ENCODE measurements around the gene GOLGA6D. TPM values are rescaled to one million over a fixed set of nuclear protein-coding genes. Genes with fewer than 3 reads are reported as not detected.
"Not testable (repeated sequence)": the region's sequence is repeated elsewhere in the genome, so short reads cannot be mapped to it uniquely, and the experiment has no call there.

GOLGA6D gene, protein sequence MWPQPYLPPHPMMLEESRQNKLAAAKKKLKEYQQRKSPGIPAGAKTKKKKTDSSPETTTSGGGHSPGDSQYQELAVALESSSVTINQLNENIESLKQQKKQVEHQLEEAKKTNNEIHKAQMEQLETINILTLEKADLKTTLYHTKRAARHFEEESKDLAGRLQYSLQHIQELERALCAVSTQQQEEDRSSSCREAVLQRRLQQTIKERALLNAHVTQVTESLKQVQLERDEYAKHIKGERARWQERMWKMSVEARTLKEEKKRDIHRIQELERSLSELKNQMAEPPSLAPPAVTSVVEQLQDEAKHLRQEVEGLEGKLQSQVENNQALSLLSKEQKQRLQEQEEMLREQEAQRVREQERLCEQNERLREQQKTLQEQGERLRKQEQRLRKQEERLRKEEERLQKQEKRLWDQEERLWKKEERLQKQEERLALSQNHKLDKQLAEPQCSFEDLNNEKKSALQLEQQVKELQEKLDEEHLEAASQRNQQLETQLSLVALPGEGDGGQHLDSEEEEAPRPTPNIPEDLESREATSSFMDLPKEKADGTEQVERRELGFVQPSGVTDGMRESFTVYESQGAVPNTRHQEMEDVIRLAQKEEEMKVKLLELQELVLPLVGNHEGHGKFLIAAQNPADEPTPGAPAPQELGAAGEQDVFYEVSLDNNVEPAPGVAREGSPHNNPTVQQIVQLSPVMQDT
- total RNA-seq (2021; ENCODE audit: unreplicated experiment) (0.12 TPM), Bru-seq, nascent RNA (percentile 6 among the genes with signal in this experiment), BruChase-seq, experiment 1, labeled RNA remaining after a 6-hour chase (percentile 14 among the genes with signal in this experiment), BruChase-seq, experiment 2, labeled RNA remaining after a 2-hour chase (percentile 1 among the genes with signal in this experiment)
- 0.03 TPM in 1 of 2 replicates, not detected in the other for polyA plus RNA-seq (2012)
- long read RNA-seq: 0 reads

DNA sequence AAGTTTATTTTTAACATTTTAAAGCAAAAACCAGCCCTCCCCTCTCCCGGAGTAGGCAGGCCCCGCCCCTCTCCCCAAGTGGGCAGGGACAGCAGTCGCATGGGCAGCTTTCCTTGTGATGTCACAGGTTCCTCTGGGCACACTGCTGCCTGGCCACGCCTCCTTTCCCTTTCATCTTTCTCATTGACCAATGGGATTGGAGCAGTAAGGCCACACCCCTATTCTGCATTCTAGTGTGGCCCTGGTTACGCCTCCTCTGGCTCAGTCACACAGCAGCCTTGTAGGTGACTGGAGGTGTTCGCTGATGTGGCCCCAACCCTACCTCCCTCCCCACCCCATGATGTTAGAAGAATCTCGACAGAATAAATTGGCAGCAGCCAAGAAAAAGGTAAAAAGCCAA, at the start of gene GOLGA6D:
Gene GOLGA6D, plus strand, starts transcription at position 264 of the 400 bp plus-strand sequence. Its CDS starts 41 bp downstream, at position 305.
- H3K9ac ChIP-seq (ENCODE audit: low read length); H3K9me3 ChIP-seq (ENCODE audit: control insufficient read depth in 1 of 2, insufficient read depth in 1 of 2, low read depth in 1 of 2, low read length in 2 of 2); H3K4me1 ChIP-seq (ENCODE audit: control insufficient read depth in 1 of 2, insufficient read depth in 2 of 2, low read length in 2 of 2); H3K79me2 ChIP-seq (ENCODE audit: insufficient read depth, low read length); H3K4me2 ChIP-seq (ENCODE audit: low read length); H2AFZ ChIP-seq (ENCODE audit: low read depth, low read length, poor library complexity, severe bottlenecking); RAD21 ChIA-PET (ENCODE audit: low non-redundant PET in 1 of 2, low total read pairs in 2 of 2, uncharacterized antibody in 2 of 2, unreplicated experiment in 2 of 2); H3K27ac ChIP-seq (ENCODE audit: low read depth, low read length); H3K4me3 ChIP-seq (replicated peaks in 1 of 2; ENCODE audit: low read depth in 1 of 2, low read length in 2 of 2); intact Hi-C loops (cut with micrococcal nuclease); POLR2A ChIA-PET; H3K9me2 ChIP-seq (ENCODE audit: insufficient read depth); CTCF ChIA-PET; ATAC-seq; BruUV-seq (replicated peaks); DNase-seq (ENCODE audit: low read depth, low spot score); H3K36me3 ChIP-seq (ENCODE audit: control insufficient read depth in 1 of 2, insufficient read depth in 2 of 2, low read length in 2 of 2); H4K20me1 ChIP-seq (ENCODE audit: insufficient read depth); H3K27me3 ChIP-seq (ENCODE audit: insufficient read depth, low read length): not testable (repeated sequence)

DNA sequence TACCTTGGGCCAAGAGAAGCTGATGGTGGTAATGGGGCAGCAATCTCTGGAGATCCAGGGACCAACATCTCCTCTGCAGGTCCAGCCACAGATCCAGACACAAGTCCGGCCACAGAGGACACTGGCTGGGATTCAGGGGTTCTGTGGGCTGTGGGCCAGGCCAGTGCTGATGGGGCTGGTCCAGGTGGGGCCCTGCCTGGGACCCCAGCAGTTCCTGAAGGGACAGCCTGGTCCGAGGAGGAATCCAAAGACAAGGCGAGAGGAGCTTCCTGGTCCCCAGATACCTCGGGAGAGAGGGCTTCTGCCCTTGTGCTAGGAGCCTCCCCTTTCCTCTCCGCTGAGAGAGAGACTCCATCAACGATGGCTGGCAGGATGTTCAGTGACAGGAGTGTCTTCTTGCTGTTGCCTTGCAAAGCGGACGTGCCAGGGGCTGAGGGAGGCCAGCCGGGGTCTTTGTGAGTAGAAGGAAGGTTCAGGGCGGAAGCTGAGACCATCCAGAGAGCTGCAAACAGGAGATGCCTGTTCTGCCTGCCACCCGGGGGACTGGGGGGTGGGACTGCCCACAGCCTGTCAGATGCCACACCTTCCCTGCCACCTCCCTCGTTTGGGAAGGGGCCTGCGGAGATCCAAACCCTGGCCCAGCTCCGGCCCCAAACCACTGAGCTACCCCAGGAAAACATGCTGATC, 49.0 kb upstream of the GOLGA6D start:
- H3K27me3 ChIP-seq (ENCODE audit: insufficient read depth, low read length): no peaks in the 10 kb centered on the region; the same call in 1 of the 2 replicates
- TF ChIP-seq EGR1 (IDR thresholded peaks at IDR 0.05; ENCODE audit: low read depth) (no peak), RAD21 (IDR thresholded peaks at IDR 0.05; ENCODE audit: low read depth) (no peak), CEBPB (IDR thresholded peaks at IDR 0.05; ENCODE audit: low read depth) (no peak), YY1 (IDR thresholded peaks at IDR 0.05; ENCODE audit: extremely low read depth, insufficient replicate concordance, low read depth, low read length) (no peak), SP1 (IDR thresholded peaks at IDR 0.05; ENCODE audit: low read depth) (no peak), ZNF274 (IDR thresholded peaks at IDR 0.05; ENCODE audit: low read depth, low read length) (no peak), SIN3A (IDR thresholded peaks at IDR 0.05; ENCODE audit: low read depth) (no peak), ELF1 (IDR thresholded peaks at IDR 0.05; ENCODE audit: borderline replicate concordance, low read depth) (no peak)
- TF ChIP-seq, protein P1, sequence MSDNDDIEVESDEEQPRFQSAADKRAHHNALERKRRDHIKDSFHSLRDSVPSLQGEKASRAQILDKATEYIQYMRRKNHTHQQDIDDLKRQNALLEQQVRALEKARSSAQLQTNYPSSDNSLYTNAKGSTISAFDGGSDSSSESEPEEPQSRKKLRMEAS (IDR thresholded peaks at IDR 0.05): no peak
- TF ChIP-seq, protein P2, sequence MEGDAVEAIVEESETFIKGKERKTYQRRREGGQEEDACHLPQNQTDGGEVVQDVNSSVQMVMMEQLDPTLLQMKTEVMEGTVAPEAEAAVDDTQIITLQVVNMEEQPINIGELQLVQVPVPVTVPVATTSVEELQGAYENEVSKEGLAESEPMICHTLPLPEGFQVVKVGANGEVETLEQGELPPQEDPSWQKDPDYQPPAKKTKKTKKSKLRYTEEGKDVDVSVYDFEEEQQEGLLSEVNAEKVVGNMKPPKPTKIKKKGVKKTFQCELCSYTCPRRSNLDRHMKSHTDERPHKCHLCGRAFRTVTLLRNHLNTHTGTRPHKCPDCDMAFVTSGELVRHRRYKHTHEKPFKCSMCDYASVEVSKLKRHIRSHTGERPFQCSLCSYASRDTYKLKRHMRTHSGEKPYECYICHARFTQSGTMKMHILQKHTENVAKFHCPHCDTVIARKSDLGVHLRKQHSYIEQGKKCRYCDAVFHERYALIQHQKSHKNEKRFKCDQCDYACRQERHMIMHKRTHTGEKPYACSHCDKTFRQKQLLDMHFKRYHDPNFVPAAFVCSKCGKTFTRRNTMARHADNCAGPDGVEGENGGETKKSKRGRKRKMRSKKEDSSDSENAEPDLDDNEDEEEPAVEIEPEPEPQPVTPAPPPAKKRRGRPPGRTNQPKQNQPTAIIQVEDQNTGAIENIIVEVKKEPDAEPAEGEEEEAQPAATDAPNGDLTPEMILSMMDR (IDR thresholded peaks at IDR 0.05 in 2 of 3, conservative IDR thresholded peaks at IDR 0.05 in 1 of 3; ENCODE audit: borderline replicate concordance in 1 of 3, insufficient read depth in 1 of 3, low read depth in 2 of 3, low read length in 2 of 3): no peak
- H3K27ac ChIP-seq (ENCODE audit: low read depth, low read length): no peak overlapping the region
- DNase-seq (ENCODE audit: low read depth, low spot score) (no peak), ATAC-seq (no peak)
- no TSS peak for BruUV-seq (replicated peaks)
- H3K4me3 ChIP-seq (replicated peaks in 1 of 2; ENCODE audit: low read depth in 1 of 2, low read length in 2 of 2): no peak overlapping the region
- intact Hi-C loops (cut with micrococcal nuclease): no loop called here
- H3K36me3 ChIP-seq (ENCODE audit: control insufficient read depth in 1 of 2, insufficient read depth in 2 of 2, low read length in 2 of 2): no peaks in the 10 kb centered on the region
- no peak overlapping the region for H3K9ac ChIP-seq (ENCODE audit: low read length)
- no peaks in the 10 kb centered on the region for H3K9me3 ChIP-seq (ENCODE audit: control insufficient read depth in 1 of 2, insufficient read depth in 1 of 2, low read depth in 1 of 2, low read length in 2 of 2)
- POLR2A ChIA-PET: no interaction called here
- H3K4me2 ChIP-seq (ENCODE audit: low read length): no peak overlapping the region
- no peaks in the 10 kb centered on the region for H3K9me2 ChIP-seq (ENCODE audit: insufficient read depth)
- CTCF ChIA-PET: no interaction called here
- H2AFZ ChIP-seq (ENCODE audit: low read depth, low read length, poor library complexity, severe bottlenecking): no peak overlapping the region
- no peaks in the 10 kb centered on the region for H3K79me2 ChIP-seq (ENCODE audit: insufficient read depth, low read length)
- RAD21 ChIA-PET (ENCODE audit: low non-redundant PET in 1 of 2, low total read pairs in 2 of 2, uncharacterized antibody in 2 of 2, unreplicated experiment in 2 of 2): no interaction called here
- no peaks in the 10 kb centered on the region for H3K4me1 ChIP-seq (ENCODE audit: control insufficient read depth in 1 of 2, insufficient read depth in 2 of 2, low read length in 2 of 2)
- no peaks in the 10 kb centered on the region for H4K20me1 ChIP-seq (ENCODE audit: insufficient read depth)
